Activated T-cell treated with anti-CD3 and anti-CD28 coated beads for 24 hours (primary cell): ENCODE results near the gene TMEM37.

Source experiments
- DNase-seq: peaks from one replicate; pipeline ENCODE4 v3.0.0-alpha.2; 2020; ENCODE audit warnings: low read depth

TMEM37 gene

DNA sequence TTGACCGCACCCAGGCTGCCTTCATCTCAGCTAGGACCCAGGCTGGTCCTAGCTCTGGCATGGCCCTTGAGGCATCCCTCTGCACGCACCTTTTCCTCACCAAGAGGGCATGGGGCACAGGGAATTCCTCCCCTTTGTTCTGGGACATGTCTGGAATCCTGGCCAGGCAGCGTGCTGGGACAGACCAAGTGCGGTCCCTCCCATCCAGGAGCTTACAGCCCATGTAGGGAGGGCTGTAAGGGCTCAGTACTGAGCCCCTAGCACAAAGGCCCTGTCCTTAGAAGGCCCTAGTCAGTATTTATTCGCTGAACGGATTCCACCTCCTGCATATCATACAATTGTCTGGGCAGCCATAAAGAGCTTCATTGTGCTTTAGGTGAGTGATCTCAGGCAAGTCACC is 3.0 kb downstream of the TMEM37 start:
- no peak for DNase-seq

DNA sequence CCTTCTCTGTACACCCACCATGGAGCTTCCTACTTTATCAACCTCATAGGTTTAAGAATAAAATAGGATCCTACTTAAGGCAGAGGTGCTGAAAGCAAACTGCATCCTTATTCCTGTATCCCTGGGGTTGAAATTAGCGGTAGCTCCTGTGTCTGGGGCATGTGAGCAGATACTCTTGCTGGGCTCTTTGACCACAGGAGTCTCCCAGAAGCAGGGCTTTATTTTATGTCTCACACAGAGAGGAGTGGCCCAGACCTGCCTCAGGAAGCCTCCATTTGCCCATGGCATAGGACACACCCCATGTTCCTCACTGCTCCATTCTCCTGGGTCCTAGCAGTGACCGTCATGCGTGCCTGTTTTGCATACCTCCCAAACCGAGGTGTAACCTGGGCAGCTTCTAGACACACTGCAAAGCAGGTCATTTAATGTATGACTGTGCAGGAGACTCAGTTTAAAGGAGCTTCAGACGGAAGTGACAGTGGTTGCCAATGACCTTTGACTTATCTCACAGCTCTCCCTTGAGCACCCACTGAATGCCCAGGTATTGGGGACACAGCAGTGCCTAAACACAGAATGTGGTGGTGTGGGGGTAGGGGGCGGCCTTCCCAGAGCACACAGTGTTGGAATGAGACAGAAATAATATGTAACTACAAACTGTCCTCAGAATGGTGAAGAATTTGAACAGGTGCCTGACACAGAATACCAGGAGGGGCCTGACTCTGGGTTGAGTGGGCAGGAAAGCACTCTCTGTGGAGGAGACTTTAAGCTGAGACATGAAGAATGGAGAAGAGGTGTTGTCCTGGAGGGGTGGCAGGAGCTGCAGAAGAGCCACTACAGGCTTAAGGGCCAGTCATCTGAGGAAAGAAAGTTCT is 3.7 kb downstream of the TMEM37 start:
- no peak for DNase-seq

DNA sequence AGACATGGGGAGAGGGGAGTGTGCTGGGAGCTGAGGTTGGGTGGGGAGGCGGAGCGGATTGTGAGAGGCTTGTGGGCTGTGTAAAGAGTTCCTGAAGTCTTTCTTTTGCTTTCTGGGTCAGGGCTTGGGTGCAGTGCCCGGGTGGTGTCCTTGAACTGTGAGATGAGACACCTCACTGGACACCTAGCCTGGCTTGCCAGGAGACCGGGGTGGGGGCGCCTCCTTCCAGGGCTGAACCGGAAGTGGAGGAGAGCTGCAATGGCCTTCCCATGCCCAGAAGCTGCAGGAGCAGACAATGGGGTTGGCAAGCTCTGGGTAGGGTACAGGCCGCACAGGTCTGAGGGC is 4.3 kb downstream of the TMEM37 start:
- no peak for DNase-seq

DNA sequence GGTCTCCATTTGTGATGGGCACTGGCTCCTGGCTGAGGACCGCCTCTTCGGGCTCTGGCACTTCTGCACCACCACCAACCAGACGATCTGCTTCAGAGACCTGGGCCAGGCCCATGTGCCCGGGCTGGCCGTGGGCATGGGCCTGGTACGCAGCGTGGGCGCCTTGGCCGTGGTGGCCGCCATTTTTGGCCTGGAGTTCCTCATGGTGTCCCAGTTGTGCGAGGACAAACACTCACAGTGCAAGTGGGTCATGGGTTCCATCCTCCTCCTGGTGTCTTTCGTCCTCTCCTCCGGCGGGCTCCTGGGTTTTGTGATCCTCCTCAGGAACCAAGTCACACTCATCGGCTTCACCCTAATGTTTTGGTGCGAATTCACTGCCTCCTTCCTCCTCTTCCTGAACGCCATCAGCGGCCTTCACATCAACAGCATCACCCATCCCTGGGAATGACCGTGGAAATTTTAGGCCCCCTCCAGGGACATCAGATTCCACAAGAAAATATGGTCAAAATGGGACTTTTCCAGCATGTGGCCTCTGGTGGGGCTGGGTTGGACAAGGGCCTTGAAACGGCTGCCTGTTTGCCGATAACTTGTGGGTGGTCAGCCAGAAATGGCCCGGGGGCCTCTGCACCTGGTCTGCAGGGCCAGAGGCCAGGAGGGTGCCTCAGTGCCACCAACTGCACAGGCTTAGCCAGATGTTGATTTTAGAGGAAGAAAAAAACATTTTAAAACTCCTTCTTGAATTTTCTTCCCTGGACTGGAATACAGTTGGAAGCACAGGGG is 5.5 kb downstream of the TMEM37 start:
- DNase-seq: no peak

DNA sequence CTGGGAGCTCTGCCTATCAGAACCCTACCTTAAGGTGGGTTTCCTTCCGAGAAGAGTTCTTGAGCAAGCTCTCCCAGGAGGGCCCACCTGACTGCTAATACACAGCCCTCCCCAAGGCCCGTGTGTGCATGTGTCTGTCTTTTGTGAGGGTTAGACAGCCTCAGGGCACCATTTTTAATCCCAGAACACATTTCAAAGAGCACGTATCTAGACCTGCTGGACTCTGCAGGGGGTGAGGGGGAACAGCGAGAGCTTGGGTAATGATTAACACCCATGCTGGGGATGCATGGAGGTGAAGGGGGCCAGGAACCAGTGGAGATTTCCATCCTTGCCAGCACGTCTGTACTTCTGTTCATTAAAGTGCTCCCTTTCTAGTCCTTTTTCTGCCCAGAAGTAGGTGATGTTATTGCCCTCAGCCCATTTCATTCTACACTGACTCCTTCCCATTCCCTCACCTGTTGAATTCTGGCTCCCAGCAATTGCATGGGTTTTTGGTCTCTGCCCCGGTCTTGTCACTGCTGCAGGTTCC is 6.5 kb downstream of the TMEM37 start:
- no peak for DNase-seq

DNA sequence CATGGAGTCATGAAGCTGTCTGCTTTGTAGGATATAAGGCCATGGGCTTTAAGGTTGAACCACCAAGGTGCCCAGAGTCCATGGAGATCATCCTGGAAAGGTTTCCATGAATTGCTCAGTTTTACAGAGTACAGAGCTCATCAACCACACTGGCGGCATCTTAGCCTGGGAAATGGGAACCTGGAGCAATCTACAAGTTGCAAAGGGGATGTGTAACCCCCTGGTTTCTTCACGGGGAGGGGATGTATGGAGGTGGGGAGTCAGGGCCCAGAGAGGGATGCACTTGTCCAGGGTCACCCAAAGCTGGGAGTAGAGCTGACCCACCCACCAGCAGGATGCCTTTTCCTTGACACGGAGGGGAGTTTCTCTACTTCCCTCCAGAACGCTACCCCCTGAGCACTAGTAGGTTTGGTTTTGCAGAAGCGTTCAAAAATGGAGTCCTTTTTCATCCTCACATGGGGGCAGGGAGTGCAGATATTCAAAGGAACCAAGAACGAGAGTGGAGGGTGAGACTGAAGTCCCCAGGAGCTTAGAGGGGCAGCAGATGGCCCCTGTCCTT is 7.2 kb downstream of the TMEM37 start:
- DNase-seq: no peak

DNA sequence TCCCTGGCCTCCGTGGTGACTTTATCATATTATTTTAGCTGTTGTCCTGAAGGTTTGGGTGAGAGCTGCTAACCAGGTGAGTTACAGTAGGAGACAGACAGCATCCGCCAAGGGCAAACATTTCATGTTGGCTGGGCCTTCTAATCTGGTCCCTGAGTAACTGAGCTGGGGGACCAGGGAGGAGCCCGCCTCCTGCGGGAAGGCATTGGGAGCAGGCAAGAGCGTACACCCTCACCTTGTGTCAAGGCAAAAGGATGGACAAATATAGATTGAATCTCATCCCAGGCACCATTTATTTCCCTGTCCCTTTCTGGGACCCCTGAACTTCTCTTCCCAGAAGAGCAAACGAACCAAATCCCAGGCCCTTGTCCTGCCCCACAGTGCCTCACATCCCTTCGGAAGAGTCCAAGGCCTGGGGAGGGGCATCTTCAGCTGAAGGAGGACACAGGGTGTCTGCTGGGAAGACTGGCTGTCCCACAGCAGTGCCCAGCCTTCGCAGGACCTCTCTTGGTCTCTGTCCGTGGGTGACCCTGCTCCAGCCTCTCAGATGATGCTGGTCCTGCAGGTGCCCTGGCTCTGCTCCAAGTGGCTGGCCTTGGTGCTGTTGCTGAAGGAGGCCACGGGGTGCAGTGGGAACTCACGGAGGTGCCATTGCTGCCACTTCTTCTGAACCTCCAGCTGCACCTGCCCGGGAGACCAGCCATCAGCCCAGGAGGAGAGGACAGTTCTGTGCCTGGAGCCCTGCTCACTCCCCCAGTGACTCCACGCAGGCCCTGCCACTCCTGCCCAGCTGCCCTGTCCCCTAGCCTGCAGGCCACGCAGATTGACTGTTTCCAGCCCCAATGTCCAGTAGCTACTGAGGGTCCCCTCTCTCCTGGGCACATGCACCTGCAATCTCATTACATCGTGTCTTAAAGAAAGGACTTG is 8.2 kb downstream of the TMEM37 start:
- DNase-seq: no peak

DNA sequence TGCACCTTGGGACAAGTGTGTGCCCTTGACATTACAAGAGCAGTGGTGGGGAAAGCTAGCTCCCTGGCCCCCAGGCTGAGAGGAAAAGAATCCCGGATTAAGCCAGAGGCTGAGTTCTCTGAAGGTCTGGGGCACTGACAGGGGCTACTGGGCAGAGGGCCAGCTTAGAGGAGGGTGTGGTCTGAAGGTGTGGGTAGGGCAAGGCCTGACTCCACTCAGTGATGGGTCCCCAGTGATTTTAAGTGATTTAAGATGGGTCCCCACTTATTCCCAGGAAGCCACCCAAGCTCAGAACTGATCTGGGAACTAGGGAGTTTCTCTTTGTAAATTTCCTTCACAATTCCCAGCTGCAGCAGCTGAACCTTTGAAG is 8.8 kb downstream of the TMEM37 start:
- no peak for DNase-seq

DNA sequence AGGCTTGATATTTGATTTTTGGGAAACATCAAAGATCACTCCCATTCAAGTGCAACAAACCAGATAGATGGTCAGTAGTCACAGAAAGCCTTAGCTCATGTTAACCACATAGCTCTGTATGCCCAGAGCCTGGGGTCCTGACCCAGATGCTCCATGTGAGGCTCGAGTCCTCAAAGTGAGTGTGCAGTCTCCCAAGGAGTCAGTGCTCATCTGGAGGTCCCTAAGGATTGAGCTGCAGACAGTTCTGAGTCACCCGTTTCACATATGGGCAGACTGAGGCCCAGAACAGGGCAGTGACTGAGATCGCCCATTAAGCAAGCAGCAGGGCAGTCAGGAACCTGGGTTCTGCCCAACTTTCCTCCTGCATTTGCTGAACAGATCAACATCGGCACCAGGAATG is 9.2 kb downstream of the TMEM37 start:
- DNase-seq: no peak

DNA sequence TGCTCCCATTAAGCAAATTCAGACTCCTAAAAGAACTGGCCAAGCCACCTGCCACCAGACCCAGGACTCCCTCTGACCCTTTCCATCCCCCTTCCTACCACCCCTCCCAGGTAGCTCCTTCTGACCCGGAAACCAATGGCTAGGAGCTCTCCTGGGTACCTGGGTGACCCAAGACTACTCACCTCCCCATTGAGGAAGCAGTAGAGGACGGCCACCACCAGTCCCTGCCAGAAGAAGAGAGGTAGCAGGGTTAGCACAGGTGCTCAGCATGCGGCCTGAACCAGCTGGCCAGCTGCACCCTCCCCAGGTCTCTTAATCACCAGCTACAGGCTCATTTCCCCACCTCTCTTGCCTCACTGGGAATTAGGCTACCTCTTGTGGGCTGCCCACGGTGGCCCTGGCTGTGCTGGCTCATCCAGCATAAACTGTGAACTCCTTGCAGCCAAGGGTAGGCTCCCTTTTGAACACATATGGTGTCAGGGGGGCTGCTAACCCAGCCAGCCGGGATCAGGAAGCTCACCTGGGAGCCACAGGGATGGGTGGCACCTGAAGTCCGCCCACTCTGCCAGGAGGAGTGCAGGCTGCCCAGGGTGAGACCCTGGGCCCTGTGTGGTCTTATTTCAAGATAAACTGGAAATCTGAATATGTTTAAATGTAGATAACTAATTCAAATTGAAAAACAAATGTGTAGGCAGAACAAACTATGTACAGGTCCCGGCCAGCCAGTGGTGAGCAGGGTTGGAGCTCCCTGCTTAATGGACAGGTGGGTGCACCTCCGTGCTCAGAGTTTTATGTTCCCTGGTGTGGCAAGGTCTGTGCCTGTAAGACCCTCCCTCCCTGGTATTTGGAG is 9.9 kb downstream of the TMEM37 start:
- no peak for DNase-seq

DNA sequence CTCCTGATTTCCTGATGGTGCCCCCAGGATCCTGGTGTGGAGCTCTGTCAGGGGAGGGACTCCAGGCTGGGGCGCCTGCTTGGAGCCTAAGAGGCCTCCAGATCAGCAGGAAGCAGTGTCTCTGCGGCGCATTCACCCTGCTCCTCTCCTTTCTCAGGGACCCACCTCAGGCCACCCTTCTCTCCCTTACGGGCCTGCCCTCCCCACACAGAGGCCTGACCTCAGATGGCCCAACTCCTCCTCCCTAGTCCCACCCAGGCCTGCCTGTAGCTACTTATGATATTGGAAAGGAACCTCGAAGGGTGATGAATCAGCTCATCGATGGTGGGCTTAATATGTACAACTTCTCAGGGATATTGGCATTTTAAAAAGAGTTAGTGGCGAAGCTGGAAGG is 10.6 kb downstream of the TMEM37 start:
- no peak for DNase-seq

DNA sequence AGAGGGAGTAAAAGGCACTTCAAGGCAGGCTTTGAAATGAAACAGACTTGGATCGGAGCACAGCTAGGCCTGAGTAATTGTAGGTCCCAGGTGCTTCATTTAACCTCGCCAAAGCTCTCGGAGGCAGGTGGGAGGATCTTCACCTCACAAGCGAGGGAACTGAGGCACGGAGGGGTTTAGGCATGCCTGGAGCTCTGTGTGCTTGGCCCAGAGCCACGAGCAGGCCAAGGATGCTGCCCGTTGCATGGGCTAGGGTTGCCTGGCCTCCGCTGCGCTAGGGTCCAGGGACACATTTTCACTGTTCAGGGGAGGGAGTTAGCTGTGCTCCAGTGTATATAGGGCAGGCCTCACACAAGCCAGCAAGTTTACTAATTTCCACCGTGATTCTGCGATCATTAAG is 11.2 kb downstream of the TMEM37 start:
- DNase-seq: no peak

DNA sequence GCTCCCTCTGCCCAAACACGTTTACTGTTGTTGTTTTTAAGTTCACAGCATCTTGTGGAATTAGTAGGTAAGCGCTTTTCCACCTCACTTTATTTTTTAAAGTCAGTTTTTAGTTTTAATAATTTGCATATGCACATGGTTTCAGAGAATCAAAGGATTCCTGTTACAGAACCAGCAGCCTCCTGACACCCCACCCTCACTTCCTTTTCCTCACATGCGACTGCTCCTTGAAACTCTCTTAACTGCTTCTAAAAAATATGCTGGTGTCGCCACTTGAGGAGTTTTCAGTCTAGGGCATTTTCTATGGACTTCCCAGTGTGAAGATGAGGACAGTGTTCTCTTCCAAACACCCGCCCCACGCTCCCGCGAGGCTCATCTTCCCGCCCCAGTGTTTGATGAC is 14.4 kb downstream of the TMEM37 start:
- DNase-seq: no peak

DNA sequence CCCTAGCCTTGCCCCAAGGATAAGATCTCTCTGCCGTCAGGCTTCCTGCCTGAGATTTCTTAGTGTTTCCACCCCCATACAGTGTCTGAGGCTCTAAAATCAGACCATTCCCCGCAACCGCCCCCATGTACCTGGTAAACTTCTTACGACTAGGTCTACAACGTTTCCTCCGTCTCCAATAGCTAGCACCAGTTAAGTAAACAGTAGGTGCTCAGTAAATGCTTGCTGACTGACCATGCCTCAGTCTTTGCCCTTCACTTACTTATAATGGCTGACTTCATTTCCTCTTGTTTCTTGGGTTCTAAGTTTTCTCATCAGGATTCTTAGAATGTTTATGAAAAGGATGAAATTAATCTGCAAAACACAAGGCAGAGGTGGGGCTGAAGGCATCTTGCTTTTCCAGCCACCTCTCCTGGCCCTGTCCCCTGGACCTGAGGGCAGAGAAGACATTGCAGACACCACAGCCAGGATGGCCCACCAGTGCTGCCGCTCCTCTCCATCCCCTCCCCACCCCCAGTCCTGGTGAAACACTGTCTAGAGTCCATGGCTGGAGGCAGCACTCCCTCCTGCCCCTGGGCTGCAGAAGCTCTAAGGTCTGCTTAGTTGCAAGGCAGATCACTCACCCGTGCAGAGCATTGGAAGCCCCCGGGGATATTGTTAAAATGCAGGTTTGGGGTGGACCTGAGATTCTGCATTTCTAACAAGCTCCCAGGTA is 16.9 kb downstream of the TMEM37 start:
- no peak for DNase-seq

DNA sequence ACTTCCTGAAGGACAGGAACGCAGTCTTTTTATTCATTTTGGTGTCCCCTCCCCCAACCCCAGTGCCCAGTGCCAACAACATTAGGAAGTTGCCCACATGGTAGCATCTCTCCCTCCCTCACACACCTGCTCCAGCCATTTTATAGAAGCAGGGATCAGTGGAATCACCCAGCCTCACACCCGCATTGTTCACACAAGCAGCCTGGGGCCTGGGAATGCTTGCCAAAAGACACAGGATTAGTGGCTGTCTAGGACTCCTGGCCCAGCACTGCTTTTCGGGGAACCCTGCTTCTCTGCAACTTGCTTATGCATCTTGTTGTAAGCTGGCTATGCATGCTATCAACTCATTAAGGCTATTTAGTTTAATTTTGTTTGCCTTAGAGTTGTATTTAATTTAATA is 17.9 kb downstream of the TMEM37 start:
- no peak for DNase-seq

DNA sequence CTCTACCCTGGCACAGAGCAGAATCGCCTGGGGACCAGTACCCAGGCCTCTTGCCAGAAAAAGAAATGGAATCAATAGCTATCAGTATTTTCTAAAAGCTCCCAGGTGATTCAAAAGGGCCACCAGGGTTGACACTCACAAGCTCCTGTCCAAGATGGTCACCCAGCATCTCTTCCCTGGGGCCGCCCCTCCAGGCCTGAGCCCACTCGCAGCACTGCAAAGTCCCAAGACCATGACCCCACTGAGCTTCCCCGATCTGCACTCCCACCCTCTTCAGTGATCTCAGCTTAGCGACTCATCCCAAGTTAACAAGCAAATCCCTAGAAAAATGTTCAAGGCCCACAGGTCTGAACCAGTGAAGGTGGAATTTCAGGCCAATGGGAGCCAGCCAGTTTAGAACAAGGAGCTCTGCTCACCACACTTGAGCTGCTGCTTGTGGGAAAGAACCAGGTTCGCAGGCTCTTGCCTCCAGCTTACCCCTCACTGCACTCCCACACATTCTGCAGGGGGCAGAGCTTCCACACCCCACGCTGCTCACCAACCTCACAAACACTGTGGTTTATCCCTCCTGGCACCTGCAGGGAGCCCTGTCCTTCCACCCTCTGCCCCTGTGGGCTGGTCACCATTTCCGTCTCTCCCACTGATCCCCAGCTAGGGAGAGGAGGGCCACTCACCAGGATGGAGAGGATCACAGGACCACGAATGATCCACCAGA is 19.8 kb downstream of the TMEM37 start:
- DNase-seq: no peak

DNA sequence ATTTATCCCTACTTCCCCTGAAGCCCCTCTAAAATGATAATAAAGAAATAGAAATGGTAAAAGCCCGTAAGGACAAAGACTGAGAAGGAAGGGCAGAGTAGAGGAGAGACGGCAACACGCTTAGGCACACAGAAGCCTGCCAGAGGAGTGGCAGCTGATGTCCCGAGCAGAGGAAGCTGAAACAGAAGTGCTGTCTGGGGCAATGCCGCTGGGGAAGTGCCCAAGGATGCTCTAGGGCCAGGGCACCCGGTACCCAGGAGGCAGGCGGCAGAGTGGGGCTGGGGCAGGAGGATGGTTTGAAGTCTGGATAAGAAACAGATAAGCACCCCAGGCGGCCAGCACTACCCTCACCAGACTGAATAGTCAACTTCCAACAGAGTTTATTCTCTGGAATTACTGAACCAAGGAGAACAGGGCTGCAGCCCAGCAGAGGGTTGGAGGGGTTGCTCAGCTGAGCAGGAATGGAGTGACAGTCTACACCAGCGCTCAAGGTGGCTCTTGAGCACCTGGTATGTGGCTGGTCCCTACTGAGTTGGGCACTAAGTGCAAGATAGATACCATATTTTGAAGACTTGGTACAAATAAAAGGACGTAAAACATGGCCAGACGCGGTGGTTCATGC is 22.4 kb downstream of the TMEM37 start:
- DNase-seq: no peak

DNA sequence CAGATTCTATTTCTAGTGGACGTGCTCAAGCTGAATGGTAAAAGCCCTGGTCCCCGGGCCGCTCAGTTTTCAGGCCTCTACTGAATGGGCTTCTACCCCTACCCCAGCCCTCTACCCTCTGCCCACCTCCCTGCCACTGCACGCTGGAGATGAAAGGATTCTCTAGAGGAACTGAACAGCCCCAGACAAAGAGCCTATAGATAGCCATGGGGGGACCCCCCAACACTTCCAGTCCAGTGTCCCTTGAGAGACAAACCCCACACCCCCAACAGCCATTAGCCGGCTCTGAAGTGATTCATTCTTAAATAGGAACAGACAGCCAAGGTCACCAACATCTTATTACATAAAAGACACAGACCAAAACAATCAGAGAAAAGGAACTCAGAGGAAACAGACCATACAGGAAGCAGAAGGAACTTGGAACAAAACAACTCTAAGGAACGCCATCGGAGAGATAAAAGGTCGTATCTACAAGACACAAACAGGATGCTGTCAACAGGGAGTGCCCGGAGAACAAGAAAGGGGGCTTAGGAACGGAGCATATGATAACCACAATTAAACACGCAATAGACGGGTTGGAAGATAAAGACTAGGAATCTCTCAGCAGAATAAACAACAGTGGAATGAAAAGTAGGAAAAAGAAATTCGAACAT is 23.5 kb downstream of the TMEM37 start:
- no peak for DNase-seq

DNA sequence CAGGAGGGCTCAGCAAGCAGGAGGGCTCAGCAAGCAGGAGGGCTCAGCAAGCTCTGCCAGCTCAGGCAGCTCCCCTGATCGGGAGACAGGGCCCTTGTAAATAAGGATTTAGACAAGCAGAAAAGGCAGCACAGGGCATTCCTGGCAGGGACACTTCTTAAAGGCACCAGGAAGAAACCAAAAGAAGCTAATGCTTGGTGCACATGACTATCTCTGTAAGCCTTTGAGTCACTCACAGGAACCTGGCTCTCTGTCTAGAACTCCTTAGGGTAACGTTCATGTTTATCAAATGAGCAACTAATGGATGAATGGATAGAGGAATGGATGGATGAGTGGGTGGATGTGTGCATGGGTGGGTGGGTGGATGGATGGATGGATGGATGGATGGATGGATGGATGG is 28.4 kb downstream of the TMEM37 start:
- no peak for DNase-seq
